Dendritic cell treated with granulocyte-macrophage colony-stimulating factor and Interleukin-4, amounts not matched to agents 40 ng/mL and 50 ng/mL, for 4 days (primary cell): Measurements from ENCODE around the gene SLC12A7.

Experiments used
- H3K27ac Mint-ChIP-seq: one replicate; pipeline ENCODE4 v1.8.0; 2022; ENCODE audit warnings: mild to moderate bottlenecking, mixed read lengths
- H3K27me3 Mint-ChIP-seq: one replicate; pipeline ENCODE4 v1.8.0; 2022; ENCODE audit warnings: mild to moderate bottlenecking, mixed read lengths
- H3K36me3 Mint-ChIP-seq: one replicate; pipeline ENCODE4 v1.8.0; 2022; ENCODE audit warnings: low read depth, mixed read lengths
- H3K4me1 Mint-ChIP-seq: one replicate; pipeline ENCODE4 v1.8.0; 2022; ENCODE audit warnings: low read depth, mixed read lengths
- H3K4me3 Mint-ChIP-seq: one replicate; pipeline ENCODE4 v1.8.0; 2022; ENCODE audit warnings: mild to moderate bottlenecking, moderate library complexity, mixed read lengths
- H3K9me3 Mint-ChIP-seq: one replicate; pipeline ENCODE4 v1.8.0; 2022; ENCODE audit warnings: mixed read lengths
- intact Hi-C: fragments of 100-400 bp; cut with micrococcal nuclease; formaldehyde crosslinking; loops from one replicate; pipeline ENCODE4 v1.15.0; 2022

The SLC12A7 gene

GRCh38 chr5:1013948-1014301 is 97.9 kb downstream of the SLC12A7 start:
- Mint-ChIP-seq H3K9me3 (no peaks in the 10 kb centered on the region), H3K36me3 (no peaks in the 10 kb centered on the region), H3K27me3 (peaks cover 32% of the 10 kb centered on the region), H3K4me3 (no peak overlapping the region), H3K27ac (no peak overlapping the region), H3K4me1 (no peaks in the 10 kb centered on the region)
- intact Hi-C loops = no loop called here

- H3K27me3 Mint-ChIP-seq = peaks cover 33% of the 10 kb centered on the region
- intact Hi-C loops = no loop called here
- H3K4me1 Mint-ChIP-seq = no peaks in the 10 kb centered on the region
- H3K27ac Mint-ChIP-seq = no peak overlapping the region
- no peaks in the 10 kb centered on the region for H3K9me3 Mint-ChIP-seq
- no peaks in the 10 kb centered on the region for H3K36me3 Mint-ChIP-seq
- no peak overlapping the region for H3K4me3 Mint-ChIP-seq
Measured at GRCh38 chr5:1013238-1013947, 98.5 kb downstream of the SLC12A7 start.

GRCh38 chr5:1012900-1013237 is 99.0 kb downstream of the SLC12A7 start:
- Mint-ChIP-seq H3K36me3 (no peaks in the 10 kb centered on the region), H3K4me1 (peaks cover 3% of the 10 kb centered on the region), H3K27ac (no peak overlapping the region), H3K9me3 (no peaks in the 10 kb centered on the region), H3K4me3 (no peak overlapping the region), H3K27me3 (peaks cover 39% of the 10 kb centered on the region)
- intact Hi-C loops = no loop called here

- H3K4me3 Mint-ChIP-seq = no peak overlapping the region
- no peaks in the 10 kb centered on the region for H3K9me3 Mint-ChIP-seq
- no peaks in the 10 kb centered on the region for H3K36me3 Mint-ChIP-seq
- H3K27ac Mint-ChIP-seq = no peak overlapping the region
- peaks cover 44% of the 10 kb centered on the region for H3K27me3 Mint-ChIP-seq
- peaks cover 8% of the 10 kb centered on the region for H3K4me1 Mint-ChIP-seq
- intact Hi-C loops = no loop called here
Measured at GRCh38 chr5:1012313-1012841, 99.5 kb downstream of the SLC12A7 start.

- intact Hi-C loops = no loop called here
- H3K4me3 Mint-ChIP-seq = no peak overlapping the region
- no peaks in the 10 kb centered on the region for H3K36me3 Mint-ChIP-seq
- peaks cover 9% of the 10 kb centered on the region for H3K4me1 Mint-ChIP-seq
- H3K9me3 Mint-ChIP-seq = no peaks in the 10 kb centered on the region
- H3K27ac Mint-ChIP-seq = no peak overlapping the region
- H3K27me3 Mint-ChIP-seq = peaks cover 49% of the 10 kb centered on the region
Measured at GRCh38 chr5:1011741-1012312, 100.0 kb downstream of the SLC12A7 start.

GRCh38 chr5:1011226-1011631 is 100.6 kb downstream of the SLC12A7 start:
- intact Hi-C loops = no loop called here
- Mint-ChIP-seq H3K4me3 (no peak overlapping the region), H3K27me3 (peaks cover 55% of the 10 kb centered on the region), H3K9me3 (no peaks in the 10 kb centered on the region), H3K4me1 (peaks cover 9% of the 10 kb centered on the region), H3K36me3 (no peaks in the 10 kb centered on the region), H3K27ac (no peak overlapping the region)

- intact Hi-C loops = no loop called here
- H3K9me3 Mint-ChIP-seq = no peaks in the 10 kb centered on the region
- no peaks in the 10 kb centered on the region for H3K36me3 Mint-ChIP-seq
- H3K27ac Mint-ChIP-seq = no peak overlapping the region
- H3K4me3 Mint-ChIP-seq = no peak overlapping the region
- H3K27me3 Mint-ChIP-seq = peaks cover 61% of the 10 kb centered on the region
- peaks cover 9% of the 10 kb centered on the region for H3K4me1 Mint-ChIP-seq
Measured at GRCh38 chr5:1010641-1011046, 101.2 kb downstream of the SLC12A7 start.

GRCh38 chr5:1010181-1010510 is 101.7 kb downstream of the SLC12A7 start:
- Mint-ChIP-seq H3K27ac (no peak overlapping the region), H3K4me1 (peaks cover 9% of the 10 kb centered on the region), H3K4me3 (no peak overlapping the region), H3K27me3 (peaks cover 65% of the 10 kb centered on the region), H3K36me3 (no peaks in the 10 kb centered on the region), H3K9me3 (no peaks in the 10 kb centered on the region)
- intact Hi-C loops = no loop called here

GRCh38 chr5:1009359-1010180 is 102.3 kb downstream of the SLC12A7 start:
- peaks cover 11% of the 10 kb centered on the region for H3K4me1 Mint-ChIP-seq
- intact Hi-C loops = no loop called here
- no peaks in the 10 kb centered on the region for H3K9me3 Mint-ChIP-seq
- no peak overlapping the region for H3K27ac Mint-ChIP-seq
- H3K27me3 Mint-ChIP-seq = peaks cover 66% of the 10 kb centered on the region
- H3K4me3 Mint-ChIP-seq = no peak overlapping the region
- H3K36me3 Mint-ChIP-seq = no peaks in the 10 kb centered on the region

GRCh38 chr5:1008451-1009358 is 103.2 kb downstream of the SLC12A7 start, which contains the start of gene NKD2:
TSS of gene NKD2 (plus strand) at chr5:1008802. CDS start at chr5:1009058, 256 bp downstream.
- Mint-ChIP-seq H3K9me3 (no peaks in the 10 kb centered on the region), H3K36me3 (no peaks in the 10 kb centered on the region), H3K4me1 (peaks cover 16% of the 10 kb centered on the region), H3K27ac (no peak within 1 kb of the TSS), H3K4me3 (no peak within 1 kb of the TSS), H3K27me3 (peaks cover 72% of the 10 kb centered on the region)
- intact Hi-C loops = no loop called here

GRCh38 chr5:1007681-1008450 is 104.0 kb downstream of the SLC12A7 start:
- no peaks in the 10 kb centered on the region for H3K36me3 Mint-ChIP-seq
- H3K27ac Mint-ChIP-seq = no peak overlapping the region
- H3K4me3 Mint-ChIP-seq = no peak overlapping the region

GRCh38 chr5:1007221-1007680 is 104.6 kb downstream of the SLC12A7 start:
- H3K27ac Mint-ChIP-seq = no peak overlapping the region
- no peaks in the 10 kb centered on the region for H3K36me3 Mint-ChIP-seq
- no peak overlapping the region for H3K4me3 Mint-ChIP-seq
- peaks cover 83% of the 10 kb centered on the region for H3K27me3 Mint-ChIP-seq
- intact Hi-C loops = no loop called here
- H3K9me3 Mint-ChIP-seq = no peaks in the 10 kb centered on the region
- peaks cover 20% of the 10 kb centered on the region for H3K4me1 Mint-ChIP-seq

More at GRCh38 chr5:1007681-1008450, 104.0 kb downstream of the SLC12A7 start:
- Mint-ChIP-seq H3K27me3 (peaks cover 81% of the 10 kb centered on the region), H3K4me1 (peaks cover 20% of the 10 kb centered on the region), H3K9me3 (no peaks in the 10 kb centered on the region)
- intact Hi-C loops = no loop called here

GRCh38 chr5:1006656-1007071 is 105.2 kb downstream of the SLC12A7 start:
- Mint-ChIP-seq H3K4me1 (peaks cover 20% of the 10 kb centered on the region), H3K4me3 (no peak overlapping the region), H3K36me3 (no peaks in the 10 kb centered on the region), H3K27ac (no peak overlapping the region), H3K27me3 (peaks cover 84% of the 10 kb centered on the region), H3K9me3 (no peaks in the 10 kb centered on the region)
- intact Hi-C loops = no loop called here
